Measurements from ENCODE around the gene SPATA20.

The SPATA20 gene

DNA sequence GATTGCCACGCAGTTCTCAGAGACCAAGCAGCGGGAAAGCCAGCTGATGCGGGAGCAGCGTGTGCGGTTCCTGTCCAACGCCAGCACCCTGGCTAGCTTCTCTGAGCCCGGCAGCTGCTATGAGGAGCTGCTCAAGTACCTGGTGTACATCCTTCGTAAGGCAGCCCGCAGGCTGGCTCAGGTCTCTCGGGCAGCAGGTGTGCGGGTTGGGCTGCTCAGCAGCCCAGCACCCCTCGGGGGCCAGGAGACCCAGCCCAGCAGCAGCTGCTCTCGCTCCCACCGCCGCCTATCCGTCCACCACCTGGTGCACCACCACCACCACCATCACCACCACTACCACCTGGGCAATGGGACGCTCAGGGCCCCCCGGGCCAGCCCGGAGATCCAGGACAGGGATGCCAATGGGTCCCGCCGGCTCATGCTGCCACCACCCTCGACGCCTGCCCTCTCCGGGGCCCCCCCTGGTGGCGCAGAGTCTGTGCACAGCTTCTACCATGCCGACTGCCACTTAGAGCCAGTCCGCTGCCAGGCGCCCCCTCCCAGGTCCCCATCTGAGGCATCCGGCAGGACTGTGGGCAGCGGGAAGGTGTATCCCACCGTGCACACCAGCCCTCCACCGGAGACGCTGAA is 28.7 kb downstream of the SPATA20 start:
- H3K36me3 ChIP-seq (replicated peaks): no peaks in the 10 kb centered on the region
- DNase-seq (ENCODE audit: low spot score in 2 of 2): peak in 1 of 2 experiments; percentile 26
- in situ Hi-C loops (cut with MboI; ENCODE audit: low sequenced_read_pairs): no loop called here
- H3K4me3 ChIP-seq: no peak overlapping the region
- no peaks in the 10 kb centered on the region for H3K9me3 ChIP-seq
- no peaks in the 10 kb centered on the region for H3K27me3 ChIP-seq (ENCODE audit: low read depth)
- no peaks in the 10 kb centered on the region for H3K4me1 ChIP-seq

- Histone ChIP-seq H3K4me1 (no peaks in the 10 kb centered on the region), H3K9me3 (no peaks in the 10 kb centered on the region), H3K36me3 (replicated peaks) (no peaks in the 10 kb centered on the region), H3K27me3 (ENCODE audit: low read depth) (no peaks in the 10 kb centered on the region; the same call in 1 of the 2 replicates), H3K4me3 (no peak overlapping the region)
- in situ Hi-C loops (cut with MboI; ENCODE audit: low sequenced_read_pairs): no loop called here
- DNase-seq (ENCODE audit: low spot score in 2 of 2): no peak
Observed at GRCh38 chr17:50576864-50577263, 29.9 kb downstream of the SPATA20 start.

GRCh38 chr17:50577451-50577954 is 30.5 kb downstream of the SPATA20 start:
- no peaks in the 10 kb centered on the region; the same call in 1 of the 2 replicates for H3K27me3 ChIP-seq (ENCODE audit: low read depth)
- H3K4me1 ChIP-seq: no peaks in the 10 kb centered on the region
- no peaks in the 10 kb centered on the region for H3K9me3 ChIP-seq
- H3K36me3 ChIP-seq (replicated peaks): no peaks in the 10 kb centered on the region
- no peak overlapping the region for H3K4me3 ChIP-seq
- in situ Hi-C loops (cut with MboI; ENCODE audit: low sequenced_read_pairs): no loop called here
- no peak for DNase-seq (ENCODE audit: low spot score in 2 of 2)

DNA sequence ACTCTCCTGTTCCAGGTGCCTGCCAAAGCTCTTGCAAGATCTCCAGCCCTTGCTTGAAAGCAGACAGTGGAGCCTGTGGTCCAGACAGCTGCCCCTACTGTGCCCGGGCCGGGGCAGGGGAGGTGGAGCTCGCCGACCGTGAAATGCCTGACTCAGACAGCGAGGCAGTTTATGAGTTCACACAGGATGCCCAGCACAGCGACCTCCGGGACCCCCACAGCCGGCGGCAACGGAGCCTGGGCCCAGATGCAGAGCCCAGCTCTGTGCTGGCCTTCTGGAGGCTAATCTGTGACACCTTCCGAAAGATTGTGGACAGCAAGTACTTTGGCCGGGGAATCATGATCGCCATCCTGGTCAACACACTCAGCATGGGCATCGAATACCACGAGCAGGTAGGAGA is 31.2 kb downstream of the SPATA20 start:
- Histone ChIP-seq H3K27me3 (ENCODE audit: low read depth) (no peaks in the 10 kb centered on the region; the same call in 1 of the 2 replicates), H3K4me1 (no peaks in the 10 kb centered on the region), H3K4me3 (no peak overlapping the region), H3K9me3 (no peaks in the 10 kb centered on the region), H3K36me3 (replicated peaks) (no peaks in the 10 kb centered on the region)
- DNase-seq (ENCODE audit: low spot score in 2 of 2): no peak
- in situ Hi-C loops (cut with MboI; ENCODE audit: low sequenced_read_pairs): no loop called here

- H3K4me1 ChIP-seq: no peaks in the 10 kb centered on the region
- in situ Hi-C loops (cut with MboI; ENCODE audit: low sequenced_read_pairs): no loop called here
- no peaks in the 10 kb centered on the region for H3K36me3 ChIP-seq (replicated peaks)
- no peak for DNase-seq (ENCODE audit: low spot score in 2 of 2)
- H3K4me3 ChIP-seq: no peak overlapping the region
- no peaks in the 10 kb centered on the region for H3K9me3 ChIP-seq
- H3K27me3 ChIP-seq (ENCODE audit: low read depth): no peaks in the 10 kb centered on the region; the same call in 1 of the 2 replicates
Observed at GRCh38 chr17:50579399-50579798, 32.4 kb downstream of the SPATA20 start.

DNA sequence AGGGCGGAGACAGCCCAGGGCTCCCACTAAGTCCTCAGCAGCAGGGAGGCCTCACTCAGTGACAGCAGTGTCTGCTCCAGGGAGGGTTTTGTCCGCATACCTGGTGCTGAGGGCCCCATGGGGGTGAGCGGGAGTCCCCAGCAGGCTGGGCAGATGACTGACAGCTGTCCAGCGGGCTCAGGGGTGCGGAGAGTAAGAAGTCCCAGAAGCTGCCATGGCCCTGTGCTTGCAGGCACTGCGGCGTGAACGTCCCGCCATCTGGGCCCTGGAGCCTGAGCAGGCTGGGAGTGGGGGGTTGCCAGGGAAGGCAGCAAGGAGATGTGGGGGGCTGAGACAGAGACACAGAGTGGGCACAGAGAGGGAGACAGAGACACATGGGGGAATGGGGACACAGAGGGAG is 33.7 kb downstream of the SPATA20 start:
- in situ Hi-C loops (cut with MboI; ENCODE audit: low sequenced_read_pairs): no loop called here
- no peaks in the 10 kb centered on the region for H3K9me3 ChIP-seq
- H3K27me3 ChIP-seq (ENCODE audit: low read depth): no peaks in the 10 kb centered on the region; the same call in 1 of the 2 replicates
- H3K4me3 ChIP-seq: no peak overlapping the region
- DNase-seq (ENCODE audit: low spot score in 2 of 2): no peak
- no peaks in the 10 kb centered on the region for H3K4me1 ChIP-seq
- no peaks in the 10 kb centered on the region for H3K36me3 ChIP-seq (replicated peaks)

- in situ Hi-C loops (cut with MboI; ENCODE audit: low sequenced_read_pairs): no loop called here
- DNase-seq (ENCODE audit: low spot score in 2 of 2): no peak
- Histone ChIP-seq H3K4me1 (no peaks in the 10 kb centered on the region), H3K9me3 (no peaks in the 10 kb centered on the region), H3K4me3 (no peak overlapping the region), H3K27me3 (ENCODE audit: low read depth) (no peaks in the 10 kb centered on the region; the same call in 1 of the 2 replicates), H3K36me3 (replicated peaks) (no peaks in the 10 kb centered on the region)
Observed at GRCh38 chr17:50581316-50581715, 34.3 kb downstream of the SPATA20 start.

DNA sequence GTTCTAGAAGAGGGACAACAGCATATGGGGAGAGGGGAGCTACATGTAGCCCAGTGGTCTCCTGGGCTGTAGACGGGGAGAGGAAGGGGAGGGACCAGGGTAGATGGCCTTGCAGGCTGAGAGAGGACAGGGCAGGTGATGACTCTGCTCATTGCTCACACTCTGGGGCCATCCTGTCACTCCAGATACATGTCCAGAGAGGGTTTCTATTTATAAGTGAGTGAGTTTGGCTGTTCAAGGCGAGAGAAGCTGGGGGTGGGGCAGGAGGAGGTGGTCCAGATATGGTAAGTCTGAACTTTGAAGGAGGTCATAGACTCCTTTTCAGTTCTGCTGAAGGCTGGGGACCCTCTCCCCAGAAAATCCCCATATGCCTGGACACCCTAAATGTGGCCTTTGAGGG is 35.8 kb downstream of the SPATA20 start:
- Histone ChIP-seq H3K4me1 (no peaks in the 10 kb centered on the region), H3K9me3 (no peaks in the 10 kb centered on the region), H3K36me3 (replicated peaks) (no peaks in the 10 kb centered on the region), H3K4me3 (no peak overlapping the region), H3K27me3 (ENCODE audit: low read depth) (no peaks in the 10 kb centered on the region; the same call in 1 of the 2 replicates)
- DNase-seq (ENCODE audit: low spot score in 2 of 2): no peak
- in situ Hi-C loops (cut with MboI; ENCODE audit: low sequenced_read_pairs): no loop called here

DNA sequence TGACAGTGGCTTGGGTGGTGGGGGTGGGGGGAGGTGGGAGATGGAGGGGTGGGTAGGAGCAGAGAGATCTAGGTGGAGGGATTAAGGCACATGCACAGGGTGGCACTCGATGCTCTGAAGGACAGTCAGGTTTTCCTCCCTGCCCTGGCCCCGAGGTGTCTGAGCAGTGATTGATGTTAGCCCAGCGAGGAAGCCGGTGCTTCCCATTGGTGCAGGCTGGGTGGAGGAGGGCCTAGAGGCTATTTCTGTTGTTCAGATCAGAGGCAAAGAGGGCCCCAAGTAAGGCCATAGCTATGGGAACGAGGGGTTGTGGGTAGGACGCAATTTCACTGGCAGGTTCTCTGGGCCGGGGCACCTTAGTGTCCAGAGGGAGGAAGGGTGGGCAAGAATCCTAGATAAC is 36.7 kb downstream of the SPATA20 start:
- no peaks in the 10 kb centered on the region for H3K4me1 ChIP-seq
- H3K27me3 ChIP-seq (ENCODE audit: low read depth): no peaks in the 10 kb centered on the region; the same call in 1 of the 2 replicates
- H3K36me3 ChIP-seq (replicated peaks): no peaks in the 10 kb centered on the region
- no peak overlapping the region for H3K4me3 ChIP-seq
- no peak for DNase-seq (ENCODE audit: low spot score in 2 of 2)
- H3K9me3 ChIP-seq: no peaks in the 10 kb centered on the region
- in situ Hi-C loops (cut with MboI; ENCODE audit: low sequenced_read_pairs): no loop called here

GRCh38 chr17:50584116-50584515 is 37.1 kb downstream of the SPATA20 start:
- Histone ChIP-seq H3K4me3 (no peak overlapping the region), H3K27me3 (ENCODE audit: low read depth) (no peaks in the 10 kb centered on the region; the same call in 1 of the 2 replicates), H3K4me1 (no peaks in the 10 kb centered on the region), H3K9me3 (no peaks in the 10 kb centered on the region), H3K36me3 (replicated peaks) (no peaks in the 10 kb centered on the region)
- DNase-seq (ENCODE audit: low spot score in 2 of 2): no peak
- in situ Hi-C loops (cut with MboI; ENCODE audit: low sequenced_read_pairs): no loop called here

- Histone ChIP-seq H3K9me3 (no peaks in the 10 kb centered on the region), H3K27me3 (ENCODE audit: low read depth) (no peaks in the 10 kb centered on the region; the same call in 1 of the 2 replicates), H3K4me1 (no peaks in the 10 kb centered on the region), H3K36me3 (replicated peaks) (no peaks in the 10 kb centered on the region), H3K4me3 (no peak overlapping the region)
- DNase-seq (ENCODE audit: low spot score in 2 of 2): no peak
- in situ Hi-C loops (cut with MboI; ENCODE audit: low sequenced_read_pairs): no loop called here
Observed at GRCh38 chr17:50584749-50585148, 37.8 kb downstream of the SPATA20 start.

DNA sequence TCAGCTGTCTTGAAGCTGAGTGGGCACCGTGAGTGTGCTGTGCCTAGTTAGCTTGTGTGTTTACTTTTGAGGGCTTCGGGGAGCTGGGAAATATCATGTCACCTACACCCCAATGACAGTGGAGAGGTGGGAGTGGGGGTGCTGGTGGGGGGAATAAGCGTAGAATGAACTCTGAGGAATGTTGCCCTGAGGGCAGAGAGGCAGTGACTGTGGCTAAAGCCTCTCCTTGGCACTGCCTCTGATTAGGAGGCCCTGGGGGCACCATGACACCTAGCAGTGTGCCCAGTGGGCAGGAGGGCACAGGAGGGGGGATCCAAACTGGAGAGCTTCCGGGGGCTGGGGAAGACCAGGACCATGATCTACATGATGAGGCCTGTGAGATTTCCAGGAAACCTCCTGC is 38.4 kb downstream of the SPATA20 start:
- Histone ChIP-seq H3K9me3 (no peaks in the 10 kb centered on the region), H3K4me1 (no peaks in the 10 kb centered on the region), H3K4me3 (no peak overlapping the region), H3K27me3 (ENCODE audit: low read depth) (no peaks in the 10 kb centered on the region; the same call in 1 of the 2 replicates), H3K36me3 (replicated peaks) (no peaks in the 10 kb centered on the region)
- in situ Hi-C loops (cut with MboI; ENCODE audit: low sequenced_read_pairs): no loop called here
- no peak for DNase-seq (ENCODE audit: low spot score in 2 of 2)

- no peak for DNase-seq (ENCODE audit: low spot score in 2 of 2)
- Histone ChIP-seq H3K4me1 (no peaks in the 10 kb centered on the region), H3K9me3 (no peaks in the 10 kb centered on the region), H3K27me3 (ENCODE audit: low read depth) (no peaks in the 10 kb centered on the region; the same call in 1 of the 2 replicates), H3K4me3 (no peak overlapping the region), H3K36me3 (replicated peaks) (no peaks in the 10 kb centered on the region)
- in situ Hi-C loops (cut with MboI; ENCODE audit: low sequenced_read_pairs): no loop called here
Observed at GRCh38 chr17:50585891-50586290, 38.9 kb downstream of the SPATA20 start.

GRCh38 chr17:50586421-50587247 is 39.7 kb downstream of the SPATA20 start:
- Histone ChIP-seq H3K4me3 (no peak overlapping the region), H3K4me1 (no peaks in the 10 kb centered on the region), H3K9me3 (no peaks in the 10 kb centered on the region), H3K36me3 (replicated peaks) (no peaks in the 10 kb centered on the region), H3K27me3 (ENCODE audit: low read depth) (no peaks in the 10 kb centered on the region; the same call in 1 of the 2 replicates)
- no peak for DNase-seq (ENCODE audit: low spot score in 2 of 2)
- in situ Hi-C loops (cut with MboI; ENCODE audit: low sequenced_read_pairs): no loop called here

Measured in HAP-1 (cell line).